NT2/D1 (cell line): ENCODE data around the gene TNFRSF11A.

Source experiments
- DNase-seq: peaks from one replicate; pipeline ENCODE4 v3.0.0-alpha.2; 2011; ENCODE audit warnings: low read depth, low spot score
- H3K27me3 ChIP-seq: 2 replicates; pipeline ENCODE4 v1.6.0; 2011; ENCODE audit warnings: mild to moderate bottlenecking; ENCODE audit not compliant: insufficient read length, insufficient read depth
- H3K36me3 ChIP-seq: 2 replicates; pipeline ENCODE4 v1.6.1; 2011; ENCODE audit warnings: mild to moderate bottlenecking, low read length, mixed read lengths; ENCODE audit not compliant: insufficient read depth, insufficient read length
- H3K4me1 ChIP-seq: 2 replicates; pipeline ENCODE4 v1.5.1; 2011; ENCODE audit not compliant: insufficient read depth, insufficient read length
- H3K4me3 ChIP-seq: 2 replicates; pipeline ENCODE4 v1.5.1; 2011; ENCODE audit warnings: low read depth; ENCODE audit not compliant: insufficient read length
- H3K9ac ChIP-seq: 2 replicates; pipeline ENCODE4 v1.6.0; 2011; ENCODE audit warnings: low read depth; ENCODE audit not compliant: insufficient read length
- H3K9me3 ChIP-seq: 2 replicates; pipeline ENCODE4 v1.5.1; 2011; ENCODE audit warnings: mild to moderate bottlenecking, low read length; ENCODE audit not compliant: insufficient read depth
- SUZ12 ChIP-seq: IDR thresholded peaks from 2 replicates; pipeline ENCODE4 v1.6.1; 2011; ENCODE audit not compliant: insufficient read length, insufficient read depth; ENCODE audit errors: extremely low read depth
- YY1 ChIP-seq: IDR thresholded peaks from 2 replicates; pipeline ENCODE4 v1.6.1; 2011; ENCODE audit not compliant: insufficient read length, insufficient read depth
- ZNF274 ChIP-seq: IDR thresholded peaks from 2 replicates; pipeline ENCODE4 v1.6.1; 2011; ENCODE audit warnings: mild to moderate bottlenecking, low read depth, low read length

TNFRSF11A gene

DNA sequence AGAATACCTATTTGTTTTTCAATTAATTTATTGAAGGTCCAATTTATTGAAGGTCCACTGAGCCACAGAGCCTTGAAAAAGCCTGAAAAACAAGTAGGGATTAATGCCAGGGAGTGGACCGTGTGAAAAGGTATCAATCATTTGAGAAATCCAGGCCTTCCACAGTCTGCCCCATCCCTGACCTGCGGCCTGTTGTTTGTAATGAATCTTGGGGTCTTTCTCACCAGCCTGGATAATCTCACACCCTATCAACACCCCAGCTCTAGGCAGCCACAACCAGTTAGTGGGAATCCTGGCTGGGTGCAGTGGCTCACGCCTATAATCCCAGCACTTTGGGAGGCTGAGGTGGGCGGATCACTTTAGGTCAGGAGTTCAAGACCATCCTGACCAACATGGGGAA is 47.8 kb downstream of the TNFRSF11A start:
- Histone ChIP-seq H3K4me3 (no peak overlapping the region), H3K9me3 (no peaks in the 10 kb centered on the region), H3K36me3 (no peaks in the 10 kb centered on the region), H3K4me1 (no peaks in the 10 kb centered on the region), H3K9ac (no peak overlapping the region), H3K27me3 (no peaks in the 10 kb centered on the region)
- DNase-seq = no peak
- TF ChIP-seq SUZ12 = no peak
- TF ChIP-seq ZNF274 = no peak
- TF ChIP-seq YY1 = no peak

DNA sequence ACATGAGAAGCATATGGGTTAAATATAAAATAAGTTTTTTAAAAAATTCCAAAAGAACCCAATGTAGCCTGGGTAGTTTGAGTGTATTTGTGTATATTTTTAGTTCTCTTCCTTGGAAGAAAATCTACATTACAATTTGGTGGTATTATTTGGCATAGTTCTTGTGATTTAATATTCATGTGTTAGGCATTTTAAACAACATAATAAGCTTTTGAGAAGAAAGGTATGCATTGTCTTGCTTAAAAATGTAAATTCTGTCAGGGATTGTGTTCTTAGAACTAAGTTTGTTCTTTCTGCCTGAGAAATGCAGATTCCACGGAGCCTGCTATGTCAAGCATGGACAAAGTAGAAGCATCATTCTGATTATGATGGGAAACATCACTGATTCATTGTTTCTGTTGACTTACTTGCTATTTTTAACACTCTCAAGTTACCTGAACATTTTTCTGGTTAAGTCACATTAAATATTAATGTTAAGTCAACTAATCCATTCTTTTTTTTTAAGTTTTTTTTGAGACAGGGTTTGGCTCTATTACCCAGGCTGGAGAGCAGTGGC is 49.4 kb downstream of the TNFRSF11A start:
- Histone ChIP-seq H3K9ac (no peak overlapping the region), H3K36me3 (no peaks in the 10 kb centered on the region), H3K4me3 (no peak overlapping the region), H3K4me1 (no peaks in the 10 kb centered on the region), H3K9me3 (no peaks in the 10 kb centered on the region), H3K27me3 (no peaks in the 10 kb centered on the region)
- DNase-seq = no peak
- TF ChIP-seq ZNF274 (no peak), YY1 (no peak)

DNA sequence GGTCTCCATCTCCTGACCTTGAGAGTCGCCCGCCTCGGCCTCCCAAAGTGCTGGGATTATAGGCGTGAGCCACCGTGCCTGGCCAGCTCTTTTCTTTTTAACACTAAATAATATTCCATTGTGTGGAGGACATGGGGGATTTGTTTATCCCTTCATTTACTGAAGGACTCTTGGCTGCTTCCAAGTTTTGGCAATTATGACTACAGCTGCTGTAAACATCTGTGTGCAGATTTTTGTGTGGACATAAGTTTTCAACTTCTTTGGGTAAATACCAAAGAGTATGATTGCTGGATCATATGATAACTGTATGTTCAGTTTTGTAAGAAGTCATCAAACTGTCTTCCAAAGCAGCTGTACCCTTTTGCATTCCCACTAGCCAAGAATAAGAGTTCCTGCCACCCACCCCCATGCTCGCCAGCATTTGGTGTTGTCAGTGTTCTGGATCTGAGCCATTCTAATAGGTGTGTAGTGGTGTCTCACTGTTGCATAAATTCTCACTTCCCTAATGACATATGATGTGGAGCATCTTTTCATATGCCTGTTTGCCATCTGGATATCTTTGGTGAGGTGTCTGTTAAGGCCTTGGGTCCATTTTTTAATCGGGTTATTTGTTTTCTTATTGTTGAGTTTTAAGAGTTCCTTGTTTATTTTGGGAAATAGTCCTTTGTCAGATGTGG is 52.2 kb downstream of the TNFRSF11A start:
- H3K36me3 ChIP-seq = no peaks in the 10 kb centered on the region
- no peaks in the 10 kb centered on the region for H3K4me1 ChIP-seq
- H3K9me3 ChIP-seq = no peaks in the 10 kb centered on the region
- no peak for TF ChIP-seq SUZ12
- TF ChIP-seq YY1 = no peak
- TF ChIP-seq ZNF274 = no peak
- H3K4me3 ChIP-seq = no peak overlapping the region
- no peak for DNase-seq
- H3K27me3 ChIP-seq = no peaks in the 10 kb centered on the region
- no peak overlapping the region for H3K9ac ChIP-seq

DNA sequence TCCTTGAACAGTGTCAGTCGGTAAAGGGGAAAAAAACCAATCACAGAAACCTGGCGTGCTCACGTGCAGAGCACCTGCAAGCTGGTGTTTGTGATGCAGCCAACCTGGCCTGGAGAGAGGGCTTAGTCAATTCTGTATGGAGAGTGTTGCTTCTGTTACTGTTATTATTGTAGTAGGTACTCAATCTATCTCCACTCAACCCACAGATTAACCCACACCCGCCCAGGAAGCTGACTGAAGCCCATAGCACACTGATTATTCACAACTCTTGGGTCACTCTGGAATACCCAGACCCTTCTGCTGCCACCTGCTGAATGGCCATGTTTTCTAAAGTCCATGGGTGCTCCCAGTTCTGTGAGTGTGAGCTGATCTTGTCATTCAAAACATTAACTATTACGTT is 53.9 kb downstream of the TNFRSF11A start:
- no peak for DNase-seq
- TF ChIP-seq SUZ12 (no peak), ZNF274 (no peak), YY1 (no peak)
- Histone ChIP-seq H3K9me3 (no peaks in the 10 kb centered on the region), H3K4me1 (no peaks in the 10 kb centered on the region), H3K36me3 (no peaks in the 10 kb centered on the region), H3K27me3 (no peaks in the 10 kb centered on the region), H3K4me3 (no peak overlapping the region), H3K9ac (no peak overlapping the region)

DNA sequence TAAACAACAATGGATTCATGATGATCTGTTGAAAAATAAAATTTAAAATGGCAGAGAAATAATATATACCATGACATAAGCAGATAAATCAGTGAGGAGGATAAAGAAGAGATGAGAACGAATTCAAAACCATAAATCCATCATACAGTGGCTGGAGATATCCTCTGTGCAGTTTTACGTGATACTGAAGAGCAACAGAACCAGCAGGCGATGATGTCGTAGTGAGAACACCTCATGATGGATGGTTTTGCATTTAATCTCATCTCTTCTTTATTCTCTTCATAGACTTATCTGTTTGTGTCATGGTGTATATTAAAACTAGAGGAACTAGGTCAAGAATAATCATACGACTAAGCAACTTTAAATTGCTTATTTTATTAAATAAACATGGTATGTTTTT is 56.3 kb downstream of the TNFRSF11A start:
- no peaks in the 10 kb centered on the region for H3K9me3 ChIP-seq
- no peak for DNase-seq
- no peaks in the 10 kb centered on the region for H3K36me3 ChIP-seq
- H3K4me1 ChIP-seq = no peaks in the 10 kb centered on the region
- H3K27me3 ChIP-seq = no peaks in the 10 kb centered on the region
- TF ChIP-seq ZNF274 (no peak), SUZ12 (no peak), YY1 (no peak)
- H3K9ac ChIP-seq = no peak overlapping the region
- no peak overlapping the region for H3K4me3 ChIP-seq

DNA sequence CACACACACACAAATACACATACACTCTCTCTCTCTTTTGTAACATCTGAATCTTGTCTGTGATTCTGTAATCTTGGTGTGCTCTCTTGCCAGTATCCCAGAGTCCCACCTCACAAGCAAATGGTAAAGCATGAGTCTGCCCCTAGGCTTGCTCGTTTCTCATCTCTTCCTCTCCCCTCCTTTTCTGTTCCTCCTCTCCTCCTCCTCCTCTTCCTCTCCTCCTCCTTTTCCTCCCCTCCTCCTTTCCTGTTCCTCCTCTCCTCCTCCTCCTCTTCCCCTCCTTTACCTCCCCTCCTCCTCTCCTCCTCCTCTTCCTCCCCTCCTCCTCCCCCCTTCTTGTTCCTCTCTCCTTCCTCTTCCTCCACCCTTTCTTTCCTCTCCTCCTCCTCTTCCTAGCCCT is 59.0 kb downstream of the TNFRSF11A start:
- H3K9me3 ChIP-seq = no peaks in the 10 kb centered on the region
- no peaks in the 10 kb centered on the region for H3K36me3 ChIP-seq
- H3K4me1 ChIP-seq = no peaks in the 10 kb centered on the region
- no peaks in the 10 kb centered on the region for H3K27me3 ChIP-seq
- no peak overlapping the region for H3K4me3 ChIP-seq
- no peak for DNase-seq
- no peak overlapping the region for H3K9ac ChIP-seq
- TF ChIP-seq ZNF274 = no peak
- no peak for TF ChIP-seq YY1
- TF ChIP-seq SUZ12 = no peak

DNA sequence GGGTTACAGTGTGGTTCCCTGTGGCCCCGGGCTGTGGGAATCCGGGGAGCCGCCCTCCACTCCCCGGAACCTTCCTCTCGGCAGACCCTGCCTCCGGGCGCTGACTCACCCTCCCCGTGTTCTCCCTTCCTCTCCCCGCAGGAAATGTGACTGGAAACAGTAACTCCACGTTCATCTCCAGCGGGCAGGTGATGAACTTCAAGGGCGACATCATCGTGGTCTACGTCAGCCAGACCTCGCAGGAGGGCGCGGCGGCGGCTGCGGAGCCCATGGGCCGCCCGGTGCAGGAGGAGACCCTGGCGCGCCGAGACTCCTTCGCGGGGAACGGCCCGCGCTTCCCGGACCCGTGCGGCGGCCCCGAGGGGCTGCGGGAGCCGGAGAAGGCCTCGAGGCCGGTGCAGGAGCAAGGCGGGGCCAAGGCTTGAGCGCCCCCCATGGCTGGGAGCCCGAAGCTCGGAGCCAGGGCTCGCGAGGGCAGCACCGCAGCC is 59.5 kb downstream of the TNFRSF11A start:
- no peak for DNase-seq
- no peaks in the 10 kb centered on the region for H3K9me3 ChIP-seq
- no peaks in the 10 kb centered on the region for H3K36me3 ChIP-seq
- TF ChIP-seq SUZ12 (no peak), ZNF274 (no peak), YY1 (no peak)
- H3K9ac ChIP-seq = no peak overlapping the region
- no peaks in the 10 kb centered on the region for H3K4me1 ChIP-seq
- no peaks in the 10 kb centered on the region for H3K27me3 ChIP-seq
- H3K4me3 ChIP-seq = no peak overlapping the region
